Measurements from ENCODE around the gene ANGPT4. TPM values are rescaled to one million over a fixed set of nuclear protein-coding genes. Genes with fewer than 3 reads are reported as not detected.

ANGPT4 gene
- total and polyA plus RNA-seq, 2 of the 8 experiments (the other 6 are each of a cell fraction or from before 2014, with no cell fraction given), result 0.07 to 0.33 TPM

GRCh38 chr20:833121-833449, 83.0 kb downstream of the ANGPT4 start:
- no peak overlapping the region for H3K23ac ChIP-seq (ENCODE audit: insufficient read length)
- no peak overlapping the region for H3K56ac ChIP-seq (replicated peaks; ENCODE audit: insufficient read length, low read depth, low read length)
- H3K18ac ChIP-seq (ENCODE audit: extremely low read depth, low read length), result no peak overlapping the region
- no peak for DNase-seq (ENCODE audit: low read depth in 1 of 2, low spot score in 2 of 2)
- no peaks in the 10 kb centered on the region for H3K36me3 ChIP-seq (ENCODE audit: control insufficient read depth in 2 of 4, insufficient read depth in 4 of 4, low read length in 3 of 4)
- no peak overlapping the region for H2BK12ac ChIP-seq (ENCODE audit: low read depth, low read length)
- H4K91ac ChIP-seq (replicated peaks; ENCODE audit: insufficient read length, low read length), result no peak overlapping the region
- H3K4me2 ChIP-seq (ENCODE audit: insufficient read depth in 1 of 2, low read depth in 2 of 2, low read length in 2 of 2), result peak overlapping the region; percentile 66 to 95
- peaks cover 0 to 15% (median 13%) of the 10 kb centered on the region in 4 experiments; a peak in 6 of 7 replicates for H3K27me3 ChIP-seq (replicated peaks in 1 of 4; ENCODE audit: control insufficient read depth in 3 of 4, extremely low read depth in 1 of 4, insufficient read depth in 3 of 4, low read length in 3 of 4)
- POLR2A ChIA-PET (ENCODE audit: partially characterized antibody), result interaction anchor here (1.0 to 1.6 kb wide), 4 partner anchors 11 to 22 kb away, joined by 4 to 7 read pairs (median 5); no protein-coding TSS in a partner anchor
- no peak overlapping the region for H3K9ac ChIP-seq (replicated peaks in 1 of 4; ENCODE audit: extremely low read depth in 1 of 4, low read depth in 3 of 4, low read length in 3 of 4)
- 34% methylated on average over 4 of the region's 4 CpGs; no CpG with 5 or more reads in 1 of the 2 experiments for WGBS, 2 experiments (ENCODE audit: extremely low coverage in 1 of 2, insufficient coverage in 1 of 2, insufficient read length in 1 of 2, insufficient replicate concordance in 2 of 2, low coverage in 1 of 2, low lambda C conversion rate in 2 of 2, missing lambda C conversion rate in 1 of 2)
- H2AFZ ChIP-seq (ENCODE audit: low read length), result peak overlapping the region; percentile 60; the same call in 1 of the 2 replicates
- H3K23me2 ChIP-seq (ENCODE audit: low read depth, low read length), result peaks cover 7% of the 10 kb centered on the region; the same call in 1 of the 2 replicates
- H3K4me1 ChIP-seq (replicated peaks in 1 of 4; ENCODE audit: control insufficient read depth in 3 of 4, insufficient read depth in 4 of 4, low read length in 3 of 4), result peaks cover 0 to 3% (median 1%) of the 10 kb centered on the region in 4 experiments; a peak in 1 of 7 replicates
- no peak overlapping the region for H3K4ac ChIP-seq (replicated peaks; ENCODE audit: insufficient read length, low read depth, low read length)
- CTCF ChIA-PET (ENCODE audit: partially characterized antibody), result interaction anchor here (1.2 to 4.4 kb wide), 11 partner anchors 9 to 123 kb away, joined by 3 to 30 read pairs (median 5); no protein-coding TSS in a partner anchor
- H3K27ac ChIP-seq (ENCODE audit: low read depth, low read length), result no peak overlapping the region
- H2BK5ac ChIP-seq (ENCODE audit: low read depth, low read length), result no peak overlapping the region
- no peak overlapping the region for H2BK20ac ChIP-seq (ENCODE audit: low read length)
- H2AK5ac ChIP-seq (ENCODE audit: low read depth, low read length), result no peak overlapping the region
- no peak for TF ChIP-seq TAF1 (IDR thresholded peaks at IDR 0.05; ENCODE audit: low read depth, low read length)
- TF ChIP-seq RAD21 (IDR thresholded peaks at IDR 0.05 in 1 of 2, conservative IDR thresholded peaks at IDR 0.05 in 1 of 2; ENCODE audit: low read depth in 2 of 2, low read length in 2 of 2), result no peak
- no peak for TF ChIP-seq HDAC2 (IDR thresholded peaks at IDR 0.05; ENCODE audit: borderline replicate concordance in 1 of 2, low read depth in 2 of 2, low read length in 2 of 2)
- no peak for TF ChIP-seq POLR2AphosphoS5 (IDR thresholded peaks at IDR 0.05; ENCODE audit: low read depth, low read length)
- peak; percentile 22 for TF ChIP-seq SAP30 (IDR thresholded peaks at IDR 0.05; ENCODE audit: insufficient read depth, insufficient replicate concordance, low read length)
- no peak for FAIRE-seq
- H3K9me3 ChIP-seq (ENCODE audit: insufficient read depth in 2 of 2, low read depth in 1 of 2, low read length in 1 of 2), result no peaks in the 10 kb centered on the region
- peak overlapping the region; percentile 28 for H4K5ac ChIP-seq (ENCODE audit: insufficient read length, low read depth, low read length)
- no peaks in the 10 kb centered on the region for H4K20me1 ChIP-seq (replicated peaks in 1 of 2; ENCODE audit: control insufficient read depth in 1 of 2, insufficient read depth in 2 of 2, low read length in 2 of 2)
- H3K4me3 ChIP-seq (ENCODE audit: extremely low read depth in 1 of 4, insufficient read depth in 2 of 4, low read depth in 3 of 4, low read length in 4 of 4), result peak overlapping the region in 1 of 4 experiments; percentile 71; a peak in 3 of 8 replicates
- H4K8ac ChIP-seq (ENCODE audit: extremely low read depth, insufficient read depth, low read length), result no peak overlapping the region
- no peak overlapping the region for H3K14ac ChIP-seq (ENCODE audit: insufficient read length)
- H2BK120ac ChIP-seq (replicated peaks; ENCODE audit: low read depth, low read length), result no peak overlapping the region
- no peaks in the 10 kb centered on the region for H3K79me1 ChIP-seq (ENCODE audit: low read depth, low read length)
- H2BK15ac ChIP-seq (ENCODE audit: low read length), result no peak overlapping the region
- H3K79me2 ChIP-seq (ENCODE audit: control insufficient read depth in 1 of 2, insufficient read depth in 2 of 2, low read length in 2 of 2), result no peaks in the 10 kb centered on the region
